ENCODE measurements around the gene TTC6. TPM values are rescaled to one million over a fixed set of nuclear protein-coding genes. Genes with fewer than 3 reads are reported as not detected.
A peak's percentile ranks its signal among the peaks of the same experiment; 100 is the strongest.

The TTC6 gene
- total and polyA plus RNA-seq, 4 donors = 0.50 to 34.4 (median 5.0) TPM

DNA sequence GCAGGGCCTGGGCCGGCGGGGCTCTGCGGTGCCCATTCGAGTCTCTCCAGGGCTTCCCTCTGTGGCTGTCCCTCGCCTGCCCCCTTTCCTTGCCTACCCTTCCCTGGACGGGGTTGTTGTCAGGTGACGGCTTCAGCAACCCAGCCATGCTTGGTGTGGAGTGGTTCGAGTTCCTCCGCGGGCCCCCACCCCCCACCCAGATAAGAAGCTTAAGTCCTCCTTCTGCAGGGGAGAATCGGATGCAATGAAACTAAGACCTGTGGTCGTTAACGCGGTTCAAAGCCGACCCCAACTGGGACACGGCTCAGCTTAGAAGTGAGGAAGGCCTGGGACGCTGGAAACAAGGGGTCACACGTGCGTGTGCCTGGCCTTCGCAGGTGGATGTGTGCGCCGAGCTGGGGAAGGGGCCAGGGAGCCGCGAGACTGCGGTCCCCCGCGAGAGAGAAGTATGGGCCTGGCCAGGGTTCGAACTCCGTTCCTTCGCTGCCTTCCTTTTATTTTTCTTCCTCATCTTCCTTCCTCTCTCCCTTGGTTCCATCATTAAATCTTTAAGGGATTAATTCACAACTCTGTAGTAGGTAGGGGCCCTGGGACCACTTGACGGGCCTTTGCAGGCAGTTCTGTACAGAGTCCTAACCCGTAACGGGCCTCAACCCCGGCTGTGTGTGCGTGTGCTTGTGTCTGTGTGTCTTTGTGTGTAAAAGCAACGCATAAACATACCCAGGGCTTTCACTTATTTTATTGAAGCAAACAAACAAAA, 3.5 kb downstream of the TTC6 start:
- Histone ChIP-seq H3K9me3 (ENCODE audit: control insufficient read depth in 4 of 4, insufficient read depth in 3 of 4, low read length in 3 of 4) (peaks cover 0 to 17% (median 0%) of the 10 kb centered on the region in 4 donors), H3K9ac (ENCODE audit: insufficient read depth in 1 of 2, low read length in 2 of 2) (peak overlapping the region in 1 of 2 donors; percentile 37), H3K27me3 (ENCODE audit: control insufficient read depth in 3 of 3, insufficient read depth in 3 of 3, low read length in 2 of 3) (peaks cover 9 to 88% (median 86%) of the 10 kb centered on the region in 3 donors), H3K4me1 (ENCODE audit: control insufficient read depth in 5 of 5, insufficient read depth in 5 of 5, low read length in 5 of 5) (peaks cover 0 to 18% (median 12%) of the 10 kb centered on the region in 5 donors), H3K27ac (ENCODE audit: low read depth in 1 of 2, low read length in 1 of 2) (peak overlapping the region in 1 of 2 donors; percentile 90), H3K36me3 (ENCODE audit: control insufficient read depth in 4 of 4, insufficient read depth in 4 of 4, low read length in 4 of 4) (no peaks in the 10 kb centered on the region), H3K4me3 (peak overlapping the region; percentile 46)
- no peak for ATAC-seq (ENCODE audit: insufficient read depth, low FRiP score)
- TF ChIP-seq, protein P1, sequence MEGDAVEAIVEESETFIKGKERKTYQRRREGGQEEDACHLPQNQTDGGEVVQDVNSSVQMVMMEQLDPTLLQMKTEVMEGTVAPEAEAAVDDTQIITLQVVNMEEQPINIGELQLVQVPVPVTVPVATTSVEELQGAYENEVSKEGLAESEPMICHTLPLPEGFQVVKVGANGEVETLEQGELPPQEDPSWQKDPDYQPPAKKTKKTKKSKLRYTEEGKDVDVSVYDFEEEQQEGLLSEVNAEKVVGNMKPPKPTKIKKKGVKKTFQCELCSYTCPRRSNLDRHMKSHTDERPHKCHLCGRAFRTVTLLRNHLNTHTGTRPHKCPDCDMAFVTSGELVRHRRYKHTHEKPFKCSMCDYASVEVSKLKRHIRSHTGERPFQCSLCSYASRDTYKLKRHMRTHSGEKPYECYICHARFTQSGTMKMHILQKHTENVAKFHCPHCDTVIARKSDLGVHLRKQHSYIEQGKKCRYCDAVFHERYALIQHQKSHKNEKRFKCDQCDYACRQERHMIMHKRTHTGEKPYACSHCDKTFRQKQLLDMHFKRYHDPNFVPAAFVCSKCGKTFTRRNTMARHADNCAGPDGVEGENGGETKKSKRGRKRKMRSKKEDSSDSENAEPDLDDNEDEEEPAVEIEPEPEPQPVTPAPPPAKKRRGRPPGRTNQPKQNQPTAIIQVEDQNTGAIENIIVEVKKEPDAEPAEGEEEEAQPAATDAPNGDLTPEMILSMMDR (IDR thresholded peaks at IDR 0.05; ENCODE audit: control extremely low read depth, extremely low read depth) = no peak
- DNase-seq = peak in 1 of 3 donors; percentile 25
- 10 to 14% methylated on average over 36 of the region's 36 CpGs for WGBS, 2 donors

DNA sequence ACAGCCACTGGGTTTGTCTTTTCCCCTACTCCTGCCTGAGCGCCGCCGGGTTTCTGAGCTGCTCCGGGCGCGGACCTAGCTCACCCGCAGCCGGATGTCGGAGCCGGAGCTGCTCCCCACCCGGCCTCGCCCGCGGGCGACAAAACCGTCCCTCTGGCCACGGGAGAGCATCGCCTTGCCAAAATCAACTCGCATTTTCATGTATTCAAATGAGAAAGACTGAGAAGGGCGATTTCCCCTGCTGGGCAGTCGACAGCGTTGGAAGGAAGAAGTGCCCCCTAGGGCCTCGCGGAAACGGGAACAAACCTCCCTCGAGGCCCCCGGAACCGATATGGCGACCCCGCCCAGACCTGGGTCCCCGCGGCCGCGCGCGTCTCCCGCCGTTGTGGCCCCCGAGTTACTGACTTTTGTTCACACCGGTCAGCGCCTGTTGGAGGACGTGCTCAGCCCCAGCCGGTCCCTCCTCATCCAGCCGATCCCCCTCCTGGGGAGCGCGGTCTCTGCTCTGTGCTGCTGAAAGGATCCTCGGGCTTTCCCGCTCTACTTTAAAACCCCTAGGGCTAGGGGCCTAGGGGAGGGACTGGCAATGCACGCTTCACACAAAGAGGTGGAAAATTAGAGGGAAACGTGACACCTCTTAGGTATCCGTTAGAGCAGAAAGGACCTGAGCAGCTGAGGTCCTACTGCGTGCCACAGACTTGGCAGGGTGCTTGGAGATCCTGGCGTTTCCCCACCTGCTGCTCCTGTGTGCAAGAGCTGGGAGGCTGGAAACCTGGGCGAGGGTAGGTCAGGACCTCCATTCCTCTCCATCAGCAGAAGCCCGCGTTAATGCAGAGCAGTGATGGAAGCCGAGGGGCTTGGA, 4.3 kb downstream of the TTC6 start:
- Histone ChIP-seq H3K9me3 (ENCODE audit: control insufficient read depth in 4 of 4, insufficient read depth in 3 of 4, low read length in 3 of 4) (peaks cover 0 to 17% (median 0%) of the 10 kb centered on the region in 4 donors), H3K27me3 (ENCODE audit: control insufficient read depth in 3 of 3, insufficient read depth in 3 of 3, low read length in 2 of 3) (peaks cover 12 to 92% (median 88%) of the 10 kb centered on the region in 3 donors), H3K27ac (ENCODE audit: low read depth in 1 of 2, low read length in 1 of 2) (peak overlapping the region in 1 of 2 donors; percentile 6), H3K4me1 (ENCODE audit: control insufficient read depth in 5 of 5, insufficient read depth in 5 of 5, low read length in 5 of 5) (peaks cover 0 to 14% (median 12%) of the 10 kb centered on the region in 5 donors), H3K4me3 (peak overlapping the region; percentile 17), H3K9ac (ENCODE audit: insufficient read depth in 1 of 2, low read length in 2 of 2) (peak overlapping the region in 1 of 2 donors; percentile 62), H3K36me3 (ENCODE audit: control insufficient read depth in 4 of 4, insufficient read depth in 4 of 4, low read length in 4 of 4) (no peaks in the 10 kb centered on the region)
- no peak for ATAC-seq (ENCODE audit: insufficient read depth, low FRiP score)
- WGBS, 2 donors = 2 to 4% methylated on average over 53 to 57 of the region's 57 CpGs
- TF ChIP-seq, protein P1 (IDR thresholded peaks at IDR 0.05; ENCODE audit: control extremely low read depth, extremely low read depth) = no peak
- DNase-seq = peak in 2 of 3 donors; percentile 39 to 44

DNA sequence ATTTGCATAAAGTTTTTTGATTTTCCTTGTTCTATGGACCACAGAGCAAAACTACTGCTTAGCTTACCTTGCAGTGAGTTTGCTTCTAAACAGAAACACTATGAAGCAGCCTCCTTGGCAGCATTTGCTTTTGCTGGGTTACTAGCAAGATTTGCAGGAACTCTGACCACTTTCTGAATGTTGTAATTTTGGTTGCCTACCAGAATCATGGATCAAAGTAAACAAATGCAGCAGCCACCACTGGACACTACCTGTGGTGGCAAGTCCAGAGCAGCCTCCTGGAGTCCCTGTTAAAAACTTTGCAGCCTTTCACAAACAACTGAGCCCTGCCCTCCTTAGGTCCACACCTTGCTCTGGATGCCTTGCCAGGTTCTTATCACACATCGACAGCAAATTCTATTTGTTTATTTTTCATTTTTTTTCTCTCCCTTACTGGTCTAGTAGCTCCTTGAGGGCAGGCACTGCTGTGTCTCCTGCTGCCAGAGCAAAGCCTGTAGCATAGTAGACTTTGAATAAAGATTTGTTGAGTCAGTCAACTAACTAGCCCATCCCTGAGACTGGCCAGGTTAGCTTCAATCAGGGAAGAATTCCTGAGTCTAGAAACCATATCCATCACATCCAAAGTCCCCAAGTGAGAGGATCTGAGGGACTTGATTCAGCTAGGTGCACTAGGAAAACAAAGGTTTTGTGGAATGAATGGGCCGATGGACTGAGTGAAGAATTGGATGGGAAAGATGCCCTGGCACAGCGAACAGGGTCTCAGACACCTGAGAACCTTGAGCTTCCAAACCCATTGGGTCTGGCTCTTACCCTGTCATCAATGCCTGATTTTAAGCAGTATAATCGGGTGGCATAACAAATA, 5.7 kb downstream of the TTC6 start:
- H3K27ac ChIP-seq (ENCODE audit: low read depth in 1 of 2, low read length in 1 of 2) = no peak overlapping the region
- no peaks in the 10 kb centered on the region for H3K36me3 ChIP-seq (ENCODE audit: control insufficient read depth in 4 of 4, insufficient read depth in 4 of 4, low read length in 4 of 4)
- peaks cover 0 to 13% (median 12%) of the 10 kb centered on the region in 5 donors for H3K4me1 ChIP-seq (ENCODE audit: control insufficient read depth in 5 of 5, insufficient read depth in 5 of 5, low read length in 5 of 5)
- H3K4me3 ChIP-seq = no peak overlapping the region
- TF ChIP-seq, protein P1 (IDR thresholded peaks at IDR 0.05; ENCODE audit: control extremely low read depth, extremely low read depth) = no peak
- H3K9ac ChIP-seq (ENCODE audit: insufficient read depth in 1 of 2, low read length in 2 of 2) = no peak overlapping the region
- H3K27me3 ChIP-seq (ENCODE audit: control insufficient read depth in 3 of 3, insufficient read depth in 3 of 3, low read length in 2 of 3) = peaks cover 9 to 96% (median 91%) of the 10 kb centered on the region in 3 donors
- H3K9me3 ChIP-seq (ENCODE audit: control insufficient read depth in 4 of 4, insufficient read depth in 3 of 4, low read length in 3 of 4) = peaks cover 0 to 17% (median 0%) of the 10 kb centered on the region in 4 donors
- ATAC-seq (ENCODE audit: insufficient read depth, low FRiP score) (no peak), DNase-seq (no peak)
- WGBS, 2 donors = 45% methylated on average over 4 of the region's 4 CpGs

Measured in lung (tissue), 12 donors.